H1 (cell line): ENCODE measurements around the gene MORN2. TPM values are rescaled to one million over a fixed set of nuclear protein-coding genes. Genes with fewer than 3 reads are reported as not detected.

Experiments used
- CTCF ChIA-PET: fragments of 300-600 bp; sonication (Branson Sonifier 250); formaldehyde crosslinking; loops from one replicate; lab custom pipeline; 2021; ENCODE audit not compliant: partially characterized antibody; lab: Charles Lee
- POLR2A ChIA-PET: fragments of 300-600 bp; sonication (Branson Sonifier 250); formaldehyde crosslinking; loops from one replicate; lab custom pipeline; 2021; ENCODE audit warnings: inconsistent platforms; ENCODE audit not compliant: partially characterized antibody; lab: Charles Lee
- DNase-seq, 2 experiments: peaks; one replicate each; pipeline versions ENCODE4 v3.0.0 to v3.0.0-alpha.2; 2010 to 2022; ENCODE audit warnings: low spot score in 2 of 2, low read depth in 1 of 2, mixed read lengths in 1 of 2
- FAIRE-seq: peaks from 2 replicates; lab custom pipeline; 2011; peaks lifted over from hg19 to GRCh38; lab: Jason Lieb, UNC
- H2AFZ ChIP-seq: 2 replicates; pipeline ENCODE4 v1.8.1; 2012; ENCODE audit warnings: low read length, inconsistent platforms
- H2AK5ac ChIP-seq: 2 replicates; pipeline ENCODE4 v1.6.1; 2013; ENCODE audit warnings: low read depth, low read length
- H2BK120ac ChIP-seq: replicated peaks from 2 replicates; pipeline ENCODE3; 2013; ENCODE audit warnings: low read depth, low read length, inconsistent platforms
- H2BK12ac ChIP-seq: 2 replicates; pipeline ENCODE4 v1.6.1; 2013; ENCODE audit warnings: low read depth, low read length
- H2BK15ac ChIP-seq: 2 replicates; pipeline ENCODE4 v1.6.1; 2013; ENCODE audit warnings: low read length
- H2BK20ac ChIP-seq: 2 replicates; pipeline ENCODE4 v1.6.1; 2013; ENCODE audit warnings: low read length
- H2BK5ac ChIP-seq: 2 replicates; pipeline ENCODE4 v1.6.1; 2013; ENCODE audit warnings: low read depth, low read length
- H3K14ac ChIP-seq: 2 replicates; pipeline ENCODE4 v1.6.1; 2013; ENCODE audit warnings: inconsistent platforms; ENCODE audit not compliant: insufficient read length
- H3K18ac ChIP-seq: 2 replicates; pipeline ENCODE4 v1.6.1; 2013; ENCODE audit warnings: low read length; ENCODE audit errors: extremely low read depth
- H3K23ac ChIP-seq: 2 replicates; pipeline ENCODE4 v1.6.1; 2013; ENCODE audit warnings: inconsistent platforms; ENCODE audit not compliant: insufficient read length
- H3K23me2 ChIP-seq: 2 replicates; pipeline ENCODE4 v1.6.1; 2013; ENCODE audit warnings: low read depth, low read length
- H3K27ac ChIP-seq: 2 replicates; pipeline ENCODE4 v1.6.1; 2011; ENCODE audit warnings: low read depth, low read length, inconsistent platforms
- H3K27me3 ChIP-seq, 4 experiments: replicated peaks in 1 of 4; 1 replicate in 1 of 4; 2 replicates in 3 of 4; pipeline versions ENCODE4 v1.6.1 to v1.8.1; 2011 to 2013; ENCODE audit warnings: low read length in 3 of 4, mild to moderate bottlenecking in 3 of 4, inconsistent platforms in 2 of 4, mixed read lengths in 2 of 4, moderate library complexity in 1 of 4; ENCODE audit not compliant: control insufficient read depth in 3 of 4, insufficient read depth in 3 of 4; ENCODE audit errors: extremely low read depth in 1 of 4
- H3K36me3 ChIP-seq, 4 experiments: 2 replicates each; pipeline versions ENCODE4 v1.6.1 to v1.8.1; 2011 to 2013; ENCODE audit warnings: mild to moderate bottlenecking in 4 of 4, low read length in 3 of 4, moderate library complexity in 2 of 4, control low read depth in 1 of 4, inconsistent platforms in 1 of 4; ENCODE audit not compliant: insufficient read depth in 4 of 4, control insufficient read depth in 2 of 4
- H3K4ac ChIP-seq: replicated peaks from 2 replicates; pipeline ENCODE3; 2013; ENCODE audit warnings: low read length, low read depth, mixed read lengths, inconsistent platforms; ENCODE audit not compliant: insufficient read length
- H3K4me1 ChIP-seq, 4 experiments: replicated peaks in 1 of 4; 1 replicate in 1 of 4; 2 replicates in 3 of 4; pipeline versions ENCODE4 v1.6.1 to v1.8.1; 2011 to 2013; ENCODE audit warnings: low read length in 3 of 4, inconsistent platforms in 2 of 4, mixed read lengths in 1 of 4; ENCODE audit not compliant: insufficient read depth in 4 of 4, control insufficient read depth in 3 of 4
- H3K4me2 ChIP-seq, 2 experiments: 2 replicates each; pipeline versions ENCODE4 v1.6.1 to v1.8.1; 2011 to 2013; ENCODE audit warnings: low read depth in 2 of 2, low read length in 2 of 2, control low read depth in 1 of 2, inconsistent platforms in 1 of 2, mild to moderate bottlenecking in 1 of 2; ENCODE audit not compliant: insufficient read depth in 1 of 2
- H3K4me3 ChIP-seq, 4 experiments: fragments of 200-600, 300-600 bp in 1 of 4; sonication (generic), shearing (Covaris generic), sonication (Bioruptor Twin) in 1 of 4; 2 replicates each; pipeline versions ENCODE4 v1.5.1 to v1.8.1; 2011 to 2016; ENCODE audit warnings: low read length in 4 of 4, low read depth in 3 of 4, control low read depth in 2 of 4, inconsistent platforms in 2 of 4, mild to moderate bottlenecking in 2 of 4, mixed read lengths in 1 of 4, moderate library complexity in 1 of 4; ENCODE audit not compliant: insufficient read depth in 2 of 4; ENCODE audit errors: extremely low read depth in 1 of 4
- H3K56ac ChIP-seq: replicated peaks from 2 replicates; pipeline ENCODE3; 2013; ENCODE audit warnings: low read depth, mild to moderate bottlenecking, mixed read lengths, low read length, inconsistent platforms; ENCODE audit not compliant: insufficient read length
- H3K79me1 ChIP-seq: 2 replicates; pipeline ENCODE4 v1.6.1; 2013; ENCODE audit warnings: low read depth, low read length, control low read depth
- H3K79me2 ChIP-seq, 2 experiments: 2 replicates each; pipeline versions ENCODE4 v1.6.1 to v1.8.1; 2012 to 2013; ENCODE audit warnings: low read length in 2 of 2, mild to moderate bottlenecking in 2 of 2, inconsistent platforms in 1 of 2; ENCODE audit not compliant: insufficient read depth in 2 of 2, control insufficient read depth in 1 of 2
- H3K9ac ChIP-seq, 4 experiments: replicated peaks in 1 of 4; 1 replicate in 1 of 4; 2 replicates in 3 of 4; pipeline versions ENCODE4 v1.6.1 to v1.8.1; 2011 to 2013; ENCODE audit warnings: low read depth in 3 of 4, low read length in 3 of 4, control low read depth in 2 of 4, mild to moderate bottlenecking in 2 of 4, moderate library complexity in 2 of 4, inconsistent platforms in 1 of 4; ENCODE audit errors: extremely low read depth in 1 of 4
- H3K9me3 ChIP-seq, 2 experiments: 2 replicates each; pipeline versions ENCODE4 v1.6.1 to v1.8.1; 2012 to 2013; ENCODE audit warnings: mild to moderate bottlenecking in 2 of 2, moderate library complexity in 2 of 2, control low read depth in 1 of 2, inconsistent platforms in 1 of 2, low read depth in 1 of 2, low read length in 1 of 2, mixed read lengths in 1 of 2; ENCODE audit not compliant: insufficient read depth in 2 of 2
- H4K20me1 ChIP-seq, 2 experiments: replicated peaks in 1 of 2; 2 replicates each; pipeline versions ENCODE3 to v1.8.1; 2011 to 2013; ENCODE audit warnings: inconsistent platforms in 2 of 2, low read length in 2 of 2, mild to moderate bottlenecking in 1 of 2; ENCODE audit not compliant: insufficient read depth in 2 of 2, control insufficient read depth in 1 of 2
- H4K5ac ChIP-seq: 2 replicates; pipeline ENCODE4 v1.6.1; 2013; ENCODE audit warnings: low read length, low read depth, mixed read lengths, inconsistent platforms; ENCODE audit not compliant: insufficient read length
- H4K8ac ChIP-seq: 2 replicates; pipeline ENCODE4 v1.8.0; 2013; ENCODE audit warnings: mild to moderate bottlenecking, moderate library complexity, low read length, inconsistent platforms; ENCODE audit not compliant: insufficient read depth; ENCODE audit errors: extremely low read depth
- H4K91ac ChIP-seq: replicated peaks from 2 replicates; pipeline ENCODE3; 2013; ENCODE audit warnings: low read length, mixed read lengths, inconsistent platforms; ENCODE audit not compliant: insufficient read length
- CHD2 ChIP-seq: IDR thresholded peaks from 2 replicates; pipeline ENCODE4 v1.6.1; 2012; ENCODE audit warnings: low read length, improper control_type of control experiment
- JUN ChIP-seq: IDR thresholded peaks from 2 replicates; pipeline ENCODE4 v1.6.1; 2011; ENCODE audit warnings: low read depth, mild to moderate bottlenecking, improper control_type of control experiment, low read length
- POLR2AphosphoS5 ChIP-seq: IDR thresholded peaks from 2 replicates; pipeline ENCODE4 v1.6.1; 2011; ENCODE audit warnings: low read depth, low read length
- RFX5 ChIP-seq: IDR thresholded peaks from 2 replicates; pipeline ENCODE4 v1.6.1; 2011; ENCODE audit warnings: low read depth, low read length, improper control_type of control experiment, borderline replicate concordance
- RNF2 ChIP-seq: fragments of 200-900, 300-1000 bp; sonication (generic); IDR thresholded peaks from 2 replicates; pipeline ENCODE4 v1.7.1; 2016; ENCODE audit warnings: borderline replicate concordance, low read depth, mild to moderate bottlenecking, antibody characterized with exemption, low read length; ENCODE audit not compliant: poor library complexity, severe bottlenecking; ENCODE audit errors: missing control alignments
- SAP30 ChIP-seq: fragments of 300-600 bp; sonication (generic); IDR thresholded peaks from 2 replicates; pipeline ENCODE4 v1.7.1; 2012; ENCODE audit warnings: low read length, moderate library complexity, mild to moderate bottlenecking, inconsistent platforms; ENCODE audit not compliant: insufficient read depth, insufficient replicate concordance
- YY1 ChIP-seq: IDR thresholded peaks from 2 replicates; pipeline ENCODE4 v1.6.1; 2011; ENCODE audit warnings: low read depth, mild to moderate bottlenecking, low read length
- ZNF274 ChIP-seq: IDR thresholded peaks from 2 replicates; pipeline ENCODE4 v1.7.0; 2012; ENCODE audit warnings: low read length, borderline replicate concordance; ENCODE audit errors: extremely low read depth
- polyA plus RNA-seq, 7 experiments: library from polyadenylated mRNA; depleted of rRNA in 3 of 7; stranded (reverse) in 5 of 7; unstranded in 2 of 7; fragments of >200 nt in 5 of 7; fragments of 200-250 nt in 2 of 7; gene quantifications; 1 replicate in 5 of 7; 2 replicates in 1 of 7; 4 replicates in 1 of 7; pipeline versions ENCODE4 v1.2.1 to v1.2.3, GENCODE V29; 2011 to 2013; ENCODE audit warnings: missing spikeins in 2 of 7, mixed read lengths in 2 of 7
- total RNA-seq: library from RNA; stranded (reverse); fragmentation: NEBNext Ultra II Directional; extraction: Animal tissue kit (Norgen Biotek cat#: 25700); gene quantifications from 2 replicates; pipeline ENCODE4 v1.2.1, GENCODE V29; 2021

MORN2 gene
- total and polyA plus RNA-seq, 2 of the 8 experiments (the other 6 are each of a cell fraction or from before 2014, with no cell fraction given): 7.2 to 11.3 TPM

GRCh38 chr2:38889045-38889444 is 13.3 kb downstream of the MORN2 start:
- H3K23ac ChIP-seq: no peak overlapping the region
- H2AFZ ChIP-seq: no peak overlapping the region
- ChIA-PET CTCF (no interaction called here), POLR2A (no interaction called here)
- no peak for FAIRE-seq
- H4K5ac ChIP-seq: no peak overlapping the region
- H2BK15ac ChIP-seq: no peak overlapping the region
- H4K91ac ChIP-seq: no peak overlapping the region
- H3K4ac ChIP-seq: no peak overlapping the region
- H3K14ac ChIP-seq: no peak overlapping the region
- H3K18ac ChIP-seq: no peak overlapping the region
- TF ChIP-seq SAP30 (no peak), POLR2AphosphoS5 (no peak), CHD2 (no peak), RNF2 (no peak), JUN (no peak), ZNF274 (no peak), YY1 (no peak), RFX5 (no peak)
- no peak overlapping the region for H3K4me2 ChIP-seq
- no peak overlapping the region for H3K56ac ChIP-seq
- no peak overlapping the region for H2BK5ac ChIP-seq
- no peak overlapping the region for H2AK5ac ChIP-seq
- H2BK120ac ChIP-seq: no peak overlapping the region
- no peak overlapping the region for H3K27ac ChIP-seq
- no peaks in the 10 kb centered on the region for H3K4me1 ChIP-seq
- no peak overlapping the region for H2BK20ac ChIP-seq
- H2BK12ac ChIP-seq: no peak overlapping the region
- no peaks in the 10 kb centered on the region; the same call in 1 of the 2 replicates for H3K23me2 ChIP-seq
- H4K20me1 ChIP-seq: no peaks in the 10 kb centered on the region
- no peak overlapping the region for H3K9ac ChIP-seq
- H3K79me2 ChIP-seq: no peaks in the 10 kb centered on the region
- H3K27me3 ChIP-seq: no peaks in the 10 kb centered on the region
- no peaks in the 10 kb centered on the region for H3K36me3 ChIP-seq
- H3K9me3 ChIP-seq: no peaks in the 10 kb centered on the region
- H3K4me3 ChIP-seq: no peak overlapping the region
- H4K8ac ChIP-seq: no peak overlapping the region
- DNase-seq: no peak
- no peaks in the 10 kb centered on the region for H3K79me1 ChIP-seq
